Forelimb muscle (tissue), 1 donor: ENCODE results near the gene MAP3K5. TPM values are rescaled to one million over a fixed set of nuclear protein-coding genes. Genes with fewer than 3 reads are reported as not detected.

Source experiments
- DNase-seq: peaks from one replicate; pipeline ENCODE4 v3.0.0-alpha.2; 2013; ENCODE audit warnings: low read depth
- polyA plus RNA-seq: library from polyadenylated mRNA; unstranded; fragments of 120-200 nt; gene quantifications from one replicate; pipeline ENCODE4 v1.2.1, GENCODE V29; 2013; ENCODE audit not compliant: insufficient read length

MAP3K5 gene
- polyA plus RNA-seq, 1 donor, result 3.2 TPM

DNA sequence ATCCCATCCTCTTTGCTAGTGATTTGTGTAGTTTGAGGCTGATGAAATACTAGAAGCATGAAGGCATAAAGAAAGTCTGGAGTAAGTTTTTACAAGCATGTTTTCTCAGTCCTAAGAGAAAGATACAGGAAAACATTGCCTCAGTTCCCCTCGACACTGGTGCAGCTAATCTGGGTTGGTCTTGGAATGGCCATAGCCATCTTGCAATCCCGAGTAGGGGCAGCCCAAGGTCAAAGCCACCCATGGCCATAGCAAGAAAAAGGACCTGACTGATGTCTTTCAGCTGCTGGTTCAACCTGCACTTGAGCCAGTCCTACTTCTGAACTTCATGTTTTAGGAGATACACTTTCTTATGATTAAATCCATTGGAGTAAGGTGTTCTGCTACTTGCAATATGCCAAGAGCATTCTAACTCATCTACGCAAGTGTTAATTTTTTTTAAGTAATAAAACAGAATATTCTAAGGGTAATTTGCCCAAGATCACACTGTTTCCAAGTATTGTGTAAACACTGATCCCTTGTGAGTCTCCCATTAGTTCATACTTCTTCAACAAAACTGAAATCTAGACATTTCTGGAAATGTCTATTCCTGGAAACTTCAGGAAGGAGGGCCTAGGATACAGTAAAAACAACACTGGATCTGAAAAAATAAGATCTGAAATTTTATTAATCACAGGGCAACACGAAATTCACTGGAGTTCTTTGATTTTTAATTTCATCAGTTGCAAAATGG is 108.9 kb downstream of the MAP3K5 start:
- DNase-seq, result no peak

DNA sequence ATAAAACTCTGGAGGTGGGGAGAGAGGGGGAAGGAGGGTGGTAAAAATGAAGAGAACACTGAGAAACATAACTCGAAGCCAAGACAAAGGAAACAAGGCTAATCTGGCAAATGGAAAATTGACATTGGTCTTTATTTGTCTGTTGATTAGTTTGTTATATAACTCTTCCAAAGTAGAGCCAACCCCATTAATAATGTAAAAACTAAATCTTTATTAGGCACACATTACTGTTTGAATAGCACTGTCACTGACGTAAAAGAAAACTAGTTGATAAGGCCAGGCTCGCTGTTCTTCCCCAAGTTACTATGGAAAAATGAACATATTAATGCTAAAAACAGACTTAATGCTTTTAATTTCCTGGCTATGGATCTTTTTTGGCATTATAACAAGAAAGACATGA is 110.0 kb downstream of the MAP3K5 start:
- DNase-seq, result no peak

DNA sequence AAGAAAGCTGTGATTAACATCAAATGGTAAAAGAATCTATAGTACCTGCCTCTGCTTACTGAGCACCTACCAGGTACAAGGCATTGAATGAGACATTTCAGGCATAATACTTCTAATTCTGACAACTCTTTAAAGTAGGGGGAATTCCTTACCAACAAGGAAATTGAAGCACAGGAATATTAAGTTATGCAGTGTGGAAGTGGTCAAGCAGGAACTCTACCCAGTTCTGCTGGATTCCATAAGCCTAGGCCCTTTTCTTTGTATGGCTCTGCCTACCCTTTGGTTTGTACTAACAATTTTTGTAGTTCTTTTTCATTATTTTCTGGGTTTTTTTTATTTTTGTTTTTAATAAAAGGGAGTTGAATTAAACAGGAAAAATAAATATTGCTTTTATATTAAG is 114.5 kb downstream of the MAP3K5 start:
- DNase-seq, result no peak

DNA sequence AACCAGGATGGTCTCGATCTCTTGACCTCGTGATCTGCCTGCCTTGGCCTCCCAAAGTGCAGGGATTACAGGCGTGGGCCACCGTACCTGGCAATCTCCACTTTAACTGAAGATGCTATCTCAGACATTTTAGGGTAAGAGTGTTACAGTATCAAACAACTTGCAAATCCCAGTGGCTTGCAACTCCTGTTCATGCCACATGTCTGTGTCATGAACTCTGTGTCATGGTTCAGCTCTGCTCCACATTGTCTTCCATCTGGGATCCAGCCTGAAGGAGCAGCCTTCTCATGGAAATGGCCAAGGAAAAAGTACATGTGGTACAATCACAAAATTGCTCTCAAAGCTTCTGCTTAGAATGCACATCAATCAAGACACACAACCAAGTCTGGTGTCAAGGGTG is 114.9 kb downstream of the MAP3K5 start:
- DNase-seq, result no peak

DNA sequence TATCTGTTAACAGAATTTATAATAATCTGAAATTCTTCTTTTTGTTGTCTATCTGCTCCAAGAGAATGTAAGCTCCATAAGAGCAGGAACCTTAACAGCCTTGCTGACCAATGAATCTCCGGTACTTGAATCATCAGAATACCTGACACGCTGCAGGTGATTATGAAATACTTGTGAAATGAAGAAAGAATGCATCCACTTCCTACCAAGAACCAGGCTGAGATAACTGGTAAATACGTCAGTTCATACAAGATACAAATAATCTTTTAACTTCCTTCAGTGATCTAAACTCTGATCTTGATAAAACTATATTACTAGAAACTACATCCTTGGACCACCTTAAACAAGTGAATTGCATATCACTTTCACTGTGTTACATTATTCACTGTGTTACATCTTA is 116.2 kb downstream of the MAP3K5 start:
- DNase-seq, result no peak

DNA sequence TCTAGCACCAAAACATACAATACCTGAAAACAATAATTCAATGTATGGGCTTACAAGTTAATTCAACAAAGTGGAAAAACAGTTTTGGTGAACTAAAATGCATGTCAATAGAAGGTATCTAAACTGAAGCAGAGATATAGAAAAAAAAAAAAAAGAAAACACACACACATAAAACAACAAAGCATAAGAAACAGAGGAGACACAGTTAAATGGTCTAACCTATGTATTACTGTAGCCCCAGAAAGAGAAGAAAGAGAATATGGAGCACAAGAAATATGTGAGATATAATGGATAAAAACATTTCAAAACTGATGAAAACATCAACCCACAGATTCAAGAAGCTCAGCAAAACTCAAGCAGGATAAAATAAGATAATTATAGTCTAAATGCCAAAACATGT is 118.7 kb downstream of the MAP3K5 start:
- no peak for DNase-seq

DNA sequence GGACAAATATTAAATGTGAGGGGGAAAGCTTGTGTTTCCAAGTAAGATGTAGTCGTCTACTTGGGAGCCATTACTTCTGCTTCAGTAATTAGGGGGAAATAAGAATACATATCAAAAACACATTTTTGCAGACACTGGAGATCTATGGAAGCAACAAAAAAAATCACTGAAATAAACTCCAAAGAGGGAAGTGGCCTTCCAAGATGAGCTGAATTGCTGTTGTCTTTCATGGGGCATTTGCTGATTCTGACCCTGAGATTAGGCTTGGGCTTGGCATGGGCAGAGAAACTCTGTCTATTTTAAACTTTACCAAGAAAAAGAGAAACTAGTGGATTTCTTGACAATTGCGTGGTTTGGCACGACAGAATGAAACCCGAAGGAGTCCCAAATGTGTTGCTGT is 120.1 kb downstream of the MAP3K5 start:
- no peak for DNase-seq

DNA sequence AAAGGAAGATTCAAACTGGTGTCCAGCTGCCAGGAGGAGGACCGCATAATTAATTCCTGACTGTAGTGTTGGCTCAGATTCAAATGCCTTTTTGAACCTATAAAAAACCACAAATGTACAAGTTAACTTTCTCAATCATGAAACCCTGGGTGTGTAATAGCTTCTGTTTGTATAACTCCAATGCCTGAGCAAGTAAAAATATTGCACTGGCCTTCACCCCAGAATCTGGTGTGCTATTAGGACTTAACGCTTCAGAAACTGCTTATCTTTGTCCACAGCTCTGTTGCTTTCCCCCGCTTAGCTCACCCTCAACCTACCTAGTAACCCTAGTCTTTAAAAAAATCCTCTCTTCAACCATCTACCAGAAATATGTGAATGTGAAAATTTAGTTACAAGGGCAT is 123.0 kb downstream of the MAP3K5 start:
- DNase-seq, result no peak

DNA sequence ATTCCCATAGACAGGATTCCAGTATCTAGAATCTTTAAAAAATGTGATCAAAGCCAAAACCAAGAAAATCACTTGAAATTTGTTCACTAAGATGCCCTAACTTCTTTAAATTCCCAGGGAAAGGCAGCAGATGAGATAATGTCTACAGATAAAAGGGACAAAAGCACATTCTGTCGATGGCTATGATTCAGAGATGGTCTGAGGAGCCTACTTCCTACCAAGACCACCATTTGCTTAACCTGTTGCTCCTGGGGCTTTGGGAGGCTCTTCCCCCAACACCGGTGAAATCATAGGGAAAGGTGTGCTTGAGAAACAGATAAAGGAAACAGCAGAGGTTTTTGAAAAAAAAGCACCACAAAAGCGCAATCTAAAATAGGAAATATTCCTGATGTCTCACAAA is 123.7 kb downstream of the MAP3K5 start:
- no peak for DNase-seq

DNA sequence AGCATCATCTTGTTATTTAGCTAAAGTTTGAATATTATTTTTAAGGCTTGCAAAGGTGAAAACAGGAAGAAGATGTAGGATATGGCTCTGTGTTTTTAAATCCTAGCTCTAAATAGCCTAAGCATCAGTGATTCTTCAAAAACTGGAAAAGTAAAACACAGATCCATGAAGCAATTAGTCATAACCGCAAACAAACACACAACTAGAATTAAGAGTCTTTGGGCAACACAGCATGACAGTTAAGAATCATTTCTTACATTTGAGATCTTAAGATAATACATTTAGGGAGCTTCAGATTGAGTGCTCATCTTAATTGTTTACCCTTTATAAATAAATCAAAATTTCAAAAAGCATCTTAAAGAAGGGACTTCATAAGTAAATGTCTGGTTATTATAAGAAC is 126.2 kb downstream of the MAP3K5 start:
- DNase-seq, result no peak

DNA sequence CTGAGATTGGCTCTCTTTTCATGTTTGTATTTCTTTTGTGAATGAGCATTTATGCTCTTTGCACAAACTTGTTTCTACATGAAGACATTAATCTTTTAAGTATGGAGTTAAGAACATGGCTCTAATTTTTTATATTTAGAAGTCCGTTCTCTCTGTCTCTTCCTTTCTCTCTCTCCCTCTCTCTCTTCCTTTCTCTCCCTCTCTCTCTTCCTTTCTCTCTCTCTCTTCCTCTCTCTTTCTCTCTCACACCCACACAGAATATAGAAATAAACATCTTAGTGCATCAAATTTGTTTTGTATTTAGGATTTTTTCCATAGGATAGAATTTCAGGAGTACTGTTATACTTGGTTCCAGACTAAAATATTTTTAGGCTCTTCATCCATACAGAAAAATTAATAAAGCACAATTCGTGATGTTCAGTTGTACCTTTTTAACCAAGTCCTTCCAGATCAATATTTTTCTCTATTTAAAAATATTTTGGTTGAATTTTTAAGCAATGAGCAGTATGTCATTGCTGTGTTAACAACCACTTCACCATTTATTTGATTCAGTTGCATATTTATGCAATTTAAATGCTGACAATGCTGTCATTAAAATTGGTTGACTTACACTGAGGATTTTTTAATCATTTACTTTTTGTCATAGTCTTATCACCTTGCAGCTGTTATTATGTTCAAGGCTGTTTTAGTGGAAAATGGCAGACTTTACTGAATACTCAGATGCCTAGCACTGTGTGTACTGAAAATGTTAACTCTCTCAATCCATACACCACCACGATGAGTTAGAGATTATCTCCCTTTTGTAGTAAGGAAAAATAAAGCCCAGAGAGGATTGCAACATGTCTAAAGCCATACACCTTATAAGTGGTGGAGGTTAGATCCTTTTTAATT is 129.7 kb downstream of the MAP3K5 start:
- DNase-seq, result no peak

DNA sequence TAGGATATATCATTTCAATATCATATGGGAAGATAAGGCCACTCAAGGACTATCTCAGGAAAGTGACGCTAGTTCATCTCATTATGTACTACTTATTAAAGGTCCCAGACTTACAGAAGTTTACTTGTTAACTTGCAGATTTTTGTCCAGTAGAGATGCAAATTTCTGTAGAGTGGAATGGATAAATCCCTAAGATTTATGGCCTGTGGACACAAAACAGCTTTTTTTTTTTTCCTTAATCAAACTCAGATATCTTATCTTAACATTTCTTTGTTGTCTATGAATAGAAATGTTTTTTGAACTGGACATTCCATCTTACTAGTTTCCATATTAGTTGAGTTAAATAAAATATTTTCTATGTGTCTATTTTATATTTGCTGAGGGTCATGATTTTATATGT is 131.6 kb downstream of the MAP3K5 start:
- no peak for DNase-seq

DNA sequence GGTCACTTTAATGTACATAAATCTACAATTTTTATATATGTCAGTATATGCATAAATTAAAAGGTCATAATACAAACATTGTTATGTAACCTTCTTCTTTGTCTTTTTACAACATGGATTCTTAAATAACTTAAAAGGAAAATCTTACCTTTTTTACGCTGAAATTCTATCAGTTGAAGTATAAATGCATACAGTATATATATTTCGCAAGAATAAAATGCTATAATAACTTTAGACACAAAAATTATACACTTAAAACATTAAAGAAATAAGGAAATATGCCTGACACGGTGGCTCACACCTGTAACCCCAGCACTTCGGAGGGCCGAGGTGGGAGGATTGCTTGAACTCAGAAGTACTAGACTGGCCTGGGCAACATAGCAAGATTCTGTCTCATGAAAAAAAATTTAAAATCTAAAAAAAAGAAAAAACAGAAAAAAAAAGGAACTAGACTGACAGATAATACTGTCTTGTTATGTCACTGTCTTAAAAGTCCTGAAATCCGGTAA is 132.2 kb downstream of the MAP3K5 start:
- DNase-seq, result no peak

DNA sequence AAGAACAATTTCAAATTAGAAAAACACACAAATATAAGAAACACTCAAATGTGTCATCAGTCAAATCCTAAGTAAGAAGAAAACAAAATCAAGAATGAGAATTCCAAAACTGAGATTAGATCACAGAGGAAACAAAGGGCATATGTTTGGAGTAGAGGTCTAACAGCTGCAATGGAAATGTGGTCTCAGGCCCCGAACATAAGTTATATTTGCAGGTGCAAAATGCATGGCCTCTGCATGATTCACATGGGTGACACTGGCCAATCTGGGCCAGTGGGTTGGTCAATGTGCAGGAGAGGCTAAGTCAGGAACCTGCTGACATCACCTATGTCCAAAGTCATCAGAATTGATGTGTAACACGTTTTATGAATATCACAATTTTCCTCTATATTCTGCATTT is 133.6 kb downstream of the MAP3K5 start:
- no peak for DNase-seq

DNA sequence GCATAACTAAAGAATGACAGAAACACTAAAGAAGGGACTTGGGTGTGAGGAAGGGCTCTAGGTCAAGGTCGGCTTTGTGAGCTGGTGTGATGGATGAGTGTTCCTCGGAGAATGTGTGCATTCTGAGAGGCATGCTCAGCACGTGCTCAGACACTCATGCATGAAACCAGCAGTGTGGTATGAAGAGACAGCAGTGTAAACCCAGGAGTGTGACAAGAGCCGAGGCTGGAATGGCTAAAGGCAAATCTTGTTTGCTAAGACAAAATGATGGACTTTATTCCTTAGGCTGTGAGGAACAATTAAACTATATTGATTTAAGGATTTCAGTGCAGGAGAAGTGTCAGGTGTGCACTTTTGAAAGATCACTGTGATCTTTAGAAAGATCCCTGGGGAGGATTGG is 134.6 kb downstream of the MAP3K5 start:
- DNase-seq, result no peak

DNA sequence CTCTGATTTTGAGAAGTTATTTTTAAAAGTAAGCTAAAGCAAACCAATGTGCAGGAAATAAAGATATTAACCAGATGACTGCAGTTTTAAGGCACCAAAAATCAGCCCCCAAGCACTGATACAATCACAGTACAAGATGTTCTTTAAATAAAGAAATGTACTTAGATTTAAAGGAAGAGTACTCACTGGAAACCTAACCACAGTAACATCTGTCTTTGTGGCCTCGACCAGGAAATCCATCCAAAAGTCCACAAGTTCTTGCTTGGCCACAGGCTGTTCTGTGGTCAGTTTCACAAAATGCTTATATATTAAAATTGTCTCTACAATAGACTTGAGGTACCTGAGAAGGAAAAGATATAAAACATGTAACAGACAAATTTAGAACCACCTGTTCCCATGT is 136.2 kb downstream of the MAP3K5 start:
- no peak for DNase-seq

DNA sequence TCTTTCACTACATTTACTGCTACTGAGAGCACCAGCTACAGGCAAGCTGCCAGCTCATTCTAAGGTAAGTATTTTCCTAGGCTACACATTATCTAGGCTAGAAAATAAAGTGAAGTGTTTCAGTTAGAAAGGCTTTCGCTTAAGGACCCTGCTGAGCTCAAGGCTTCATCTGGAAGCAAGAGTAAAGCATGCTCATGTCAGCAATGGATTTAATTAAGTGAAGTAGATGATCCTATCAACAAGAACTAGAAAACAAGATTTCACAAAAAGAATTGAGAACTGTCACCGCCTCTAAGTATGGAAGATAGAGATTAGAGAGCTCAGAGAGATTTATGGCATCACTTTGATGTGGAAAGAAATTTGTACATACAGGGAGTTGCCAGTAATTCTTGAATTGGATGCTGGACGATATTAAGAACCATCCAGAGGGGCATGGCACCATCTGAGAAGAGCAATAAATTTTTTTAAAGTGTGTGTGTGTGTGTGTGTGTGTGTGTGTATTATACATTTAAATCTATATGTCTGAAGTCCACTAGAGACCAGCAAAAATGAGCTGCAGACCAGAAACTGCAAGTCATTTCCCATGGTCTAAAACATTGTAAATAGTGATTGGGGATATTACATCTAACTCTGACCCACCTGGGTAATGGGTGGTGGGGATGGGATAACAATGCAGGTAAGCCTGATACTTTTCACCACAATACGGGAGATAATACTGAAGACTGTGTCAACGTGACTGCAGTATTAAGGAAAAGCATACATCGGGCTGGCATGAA is 136.8 kb downstream of the MAP3K5 start:
- DNase-seq, result no peak

DNA sequence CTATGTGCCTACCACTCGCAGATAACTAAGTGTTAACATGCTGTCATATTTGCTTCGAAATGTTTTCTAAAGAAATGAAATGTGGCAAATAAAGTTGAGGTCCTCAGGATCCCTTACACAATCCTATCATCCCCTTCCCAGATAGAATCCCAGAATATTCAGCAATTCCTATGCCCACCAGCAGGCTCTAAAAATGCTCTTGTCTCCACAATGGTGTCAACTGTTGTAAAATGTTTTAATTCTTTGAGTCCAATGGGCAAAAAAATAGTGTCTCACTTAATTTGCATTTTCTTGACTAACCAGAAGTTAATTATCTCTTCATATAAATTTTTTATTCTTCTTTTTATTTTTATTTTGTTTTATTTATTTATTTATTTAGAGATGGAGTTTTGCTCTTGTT is 138.2 kb downstream of the MAP3K5 start:
- no peak for DNase-seq

DNA sequence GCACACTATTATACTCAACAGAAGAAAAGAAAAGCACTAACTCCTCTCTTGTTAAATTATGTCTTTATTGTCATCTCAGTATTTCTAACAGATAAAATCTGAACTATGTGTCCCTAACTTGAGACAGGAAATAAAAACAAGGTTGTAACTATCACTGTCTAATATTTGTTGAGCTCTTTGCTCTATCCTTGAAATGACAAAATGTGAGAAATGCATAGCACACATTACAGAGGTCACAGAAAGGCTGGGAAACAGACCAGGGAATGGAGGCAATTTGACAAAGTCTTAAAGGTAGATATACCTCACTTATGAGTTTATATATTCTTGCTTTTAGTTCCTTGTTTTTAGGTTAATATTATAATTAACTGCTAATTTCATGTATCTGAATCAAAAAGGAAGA is 139.6 kb downstream of the MAP3K5 start:
- DNase-seq, result no peak

DNA sequence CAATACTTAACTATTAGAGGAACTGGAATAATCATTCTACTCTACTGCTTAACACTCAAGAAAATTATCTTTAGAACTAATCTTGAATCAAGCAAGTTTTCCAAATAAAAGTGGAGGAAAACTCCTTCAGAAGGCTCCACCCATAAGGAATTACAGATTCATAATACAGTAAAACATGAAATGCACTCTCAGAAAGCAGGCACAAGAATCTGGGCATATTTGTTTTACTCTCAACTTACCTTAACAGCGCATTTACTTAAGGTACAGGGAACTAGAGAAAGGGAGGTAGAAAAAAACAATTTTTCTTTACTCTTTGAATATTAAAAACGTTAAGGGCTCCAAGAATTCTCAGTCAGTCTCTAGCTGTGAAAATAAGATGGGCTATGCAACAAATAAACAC is 140.3 kb downstream of the MAP3K5 start:
- DNase-seq, result no peak

DNA sequence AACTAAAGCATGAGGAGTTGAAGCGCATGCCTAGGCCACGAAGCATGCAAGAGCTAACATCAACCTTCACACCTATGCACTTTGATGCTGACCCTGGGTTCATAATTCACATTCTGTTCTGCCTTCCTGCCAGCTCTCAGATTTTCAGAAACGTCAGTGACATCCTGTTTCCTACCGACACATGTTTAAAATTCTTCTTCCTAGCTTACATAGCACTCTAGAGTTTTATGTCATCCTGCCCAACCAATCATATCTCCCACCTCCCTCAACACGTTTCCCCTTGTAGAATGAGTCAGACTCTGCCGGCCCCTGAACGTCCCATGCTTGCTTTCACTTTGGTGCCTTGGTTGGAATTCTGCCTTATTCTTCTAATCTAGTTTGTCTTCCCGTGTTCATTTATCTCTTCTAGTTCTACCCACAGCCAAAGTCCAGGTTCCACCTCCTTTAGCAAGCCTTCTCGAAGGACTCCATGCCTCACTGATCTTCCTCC is 144.9 kb downstream of the MAP3K5 start:
- DNase-seq, result no peak

DNA sequence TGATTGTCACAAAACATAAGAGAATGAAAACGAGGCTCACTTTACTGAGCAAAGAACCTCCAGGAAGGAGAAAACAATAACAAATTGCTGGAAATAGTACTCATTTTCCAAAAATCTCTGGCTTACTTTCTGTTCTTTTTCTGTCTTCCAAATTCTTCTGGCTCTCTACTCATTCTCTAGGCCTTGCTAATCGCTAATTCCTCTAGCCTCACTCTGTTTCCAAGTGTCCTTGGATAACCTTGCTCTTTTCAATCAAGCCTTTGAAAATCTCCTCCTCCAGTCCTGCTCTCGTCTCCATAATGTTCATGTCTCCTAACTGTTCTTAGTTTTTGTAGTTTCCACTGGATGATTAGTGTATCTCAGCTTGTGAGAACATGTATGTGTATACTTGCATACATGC is 145.9 kb downstream of the MAP3K5 start:
- DNase-seq, result peak; percentile 52
